Measurements from ENCODE around the gene GPR137. TPM values are rescaled to one million over a fixed set of nuclear protein-coding genes. Genes with fewer than 3 reads are reported as not detected.

GPR137 gene
- total and polyA plus RNA-seq, 10 of the 15 experiments (the other 5 are each of a cell fraction or from before 2014, with no cell fraction given): 0.37 to 29.2 (median 13.8) TPM

GRCh38 chr11:64240435-64241240 lies 45.0 kb upstream of the GPR137 start, which contains the start of gene FKBP2 (continued):
- TF ChIP-seq, protein P1, sequence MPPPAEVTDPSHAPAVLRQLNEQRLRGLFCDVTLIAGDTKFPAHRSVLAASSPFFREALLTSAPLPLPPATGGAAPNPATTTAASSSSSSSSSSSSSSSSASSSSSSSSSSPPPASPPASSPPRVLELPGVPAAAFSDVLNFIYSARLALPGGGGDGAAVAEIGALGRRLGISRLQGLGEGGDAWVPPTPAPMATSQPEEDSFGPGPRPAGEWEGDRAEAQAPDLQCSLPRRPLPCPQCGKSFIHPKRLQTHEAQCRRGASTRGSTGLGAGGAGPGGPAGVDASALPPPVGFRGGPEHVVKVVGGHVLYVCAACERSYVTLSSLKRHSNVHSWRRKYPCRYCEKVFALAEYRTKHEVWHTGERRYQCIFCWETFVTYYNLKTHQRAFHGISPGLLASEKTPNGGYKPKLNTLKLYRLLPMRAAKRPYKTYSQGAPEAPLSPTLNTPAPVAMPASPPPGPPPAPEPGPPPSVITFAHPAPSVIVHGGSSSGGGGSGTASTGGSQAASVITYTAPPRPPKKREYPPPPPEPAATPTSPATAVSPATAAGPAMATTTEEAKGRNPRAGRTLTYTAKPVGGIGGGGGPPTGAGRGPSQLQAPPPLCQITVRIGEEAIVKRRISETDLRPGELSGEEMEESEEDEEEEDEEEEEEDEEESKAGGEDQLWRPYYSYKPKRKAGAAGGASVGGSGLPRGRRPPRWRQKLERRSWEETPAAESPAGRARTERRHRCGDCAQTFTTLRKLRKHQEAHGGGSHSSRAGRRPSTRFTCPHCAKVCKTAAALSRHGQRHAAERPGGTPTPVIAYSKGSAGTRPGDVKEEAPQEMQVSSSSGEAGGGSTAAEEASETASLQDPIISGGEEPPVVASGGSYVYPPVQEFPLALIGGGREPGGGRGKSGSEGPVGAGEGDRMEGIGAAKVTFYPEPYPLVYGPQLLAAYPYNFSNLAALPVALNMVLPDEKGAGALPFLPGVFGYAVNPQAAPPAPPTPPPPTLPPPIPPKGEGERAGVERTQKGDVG (CRISPR knock-in tag; IDR thresholded peaks at IDR 0.05): no peak
- peak; percentile 43 for TF ChIP-seq TBL1XR1 (IDR thresholded peaks at IDR 0.05; ENCODE audit: low read depth, low read length)
- TF ChIP-seq, protein P2, sequence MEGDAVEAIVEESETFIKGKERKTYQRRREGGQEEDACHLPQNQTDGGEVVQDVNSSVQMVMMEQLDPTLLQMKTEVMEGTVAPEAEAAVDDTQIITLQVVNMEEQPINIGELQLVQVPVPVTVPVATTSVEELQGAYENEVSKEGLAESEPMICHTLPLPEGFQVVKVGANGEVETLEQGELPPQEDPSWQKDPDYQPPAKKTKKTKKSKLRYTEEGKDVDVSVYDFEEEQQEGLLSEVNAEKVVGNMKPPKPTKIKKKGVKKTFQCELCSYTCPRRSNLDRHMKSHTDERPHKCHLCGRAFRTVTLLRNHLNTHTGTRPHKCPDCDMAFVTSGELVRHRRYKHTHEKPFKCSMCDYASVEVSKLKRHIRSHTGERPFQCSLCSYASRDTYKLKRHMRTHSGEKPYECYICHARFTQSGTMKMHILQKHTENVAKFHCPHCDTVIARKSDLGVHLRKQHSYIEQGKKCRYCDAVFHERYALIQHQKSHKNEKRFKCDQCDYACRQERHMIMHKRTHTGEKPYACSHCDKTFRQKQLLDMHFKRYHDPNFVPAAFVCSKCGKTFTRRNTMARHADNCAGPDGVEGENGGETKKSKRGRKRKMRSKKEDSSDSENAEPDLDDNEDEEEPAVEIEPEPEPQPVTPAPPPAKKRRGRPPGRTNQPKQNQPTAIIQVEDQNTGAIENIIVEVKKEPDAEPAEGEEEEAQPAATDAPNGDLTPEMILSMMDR (IDR thresholded peaks at IDR 0.05 in 2 of 3, conservative IDR thresholded peaks at IDR 0.05 in 1 of 3; ENCODE audit: control insufficient read depth in 2 of 3, extremely low read depth in 1 of 3, insufficient read depth in 1 of 3, low read depth in 3 of 3, low read length in 3 of 3): no peak
- TF ChIP-seq RCOR1 (conservative IDR thresholded peaks at IDR 0.05; ENCODE audit: low read depth, low read length): no peak
- TF ChIP-seq, protein P3, sequence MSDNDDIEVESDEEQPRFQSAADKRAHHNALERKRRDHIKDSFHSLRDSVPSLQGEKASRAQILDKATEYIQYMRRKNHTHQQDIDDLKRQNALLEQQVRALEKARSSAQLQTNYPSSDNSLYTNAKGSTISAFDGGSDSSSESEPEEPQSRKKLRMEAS (IDR thresholded peaks at IDR 0.05; ENCODE audit: low read depth, low read length): no peak; the same call in 1 of the 2 replicates
- TF ChIP-seq, protein P4, sequence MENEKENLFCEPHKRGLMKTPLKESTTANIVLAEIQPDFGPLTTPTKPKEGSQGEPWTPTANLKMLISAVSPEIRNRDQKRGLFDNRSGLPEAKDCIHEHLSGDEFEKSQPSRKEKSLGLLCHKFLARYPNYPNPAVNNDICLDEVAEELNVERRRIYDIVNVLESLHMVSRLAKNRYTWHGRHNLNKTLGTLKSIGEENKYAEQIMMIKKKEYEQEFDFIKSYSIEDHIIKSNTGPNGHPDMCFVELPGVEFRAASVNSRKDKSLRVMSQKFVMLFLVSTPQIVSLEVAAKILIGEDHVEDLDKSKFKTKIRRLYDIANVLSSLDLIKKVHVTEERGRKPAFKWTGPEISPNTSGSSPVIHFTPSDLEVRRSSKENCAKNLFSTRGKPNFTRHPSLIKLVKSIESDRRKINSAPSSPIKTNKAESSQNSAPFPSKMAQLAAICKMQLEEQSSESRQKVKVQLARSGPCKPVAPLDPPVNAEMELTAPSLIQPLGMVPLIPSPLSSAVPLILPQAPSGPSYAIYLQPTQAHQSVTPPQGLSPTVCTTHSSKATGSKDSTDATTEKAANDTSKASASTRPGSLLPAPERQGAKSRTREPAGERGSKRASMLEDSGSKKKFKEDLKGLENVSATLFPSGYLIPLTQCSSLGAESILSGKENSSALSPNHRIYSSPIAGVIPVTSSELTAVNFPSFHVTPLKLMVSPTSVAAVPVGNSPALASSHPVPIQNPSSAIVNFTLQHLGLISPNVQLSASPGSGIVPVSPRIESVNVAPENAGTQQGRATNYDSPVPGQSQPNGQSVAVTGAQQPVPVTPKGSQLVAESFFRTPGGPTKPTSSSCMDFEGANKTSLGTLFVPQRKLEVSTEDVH (IDR thresholded peaks at IDR 0.05; ENCODE audit: low read depth, partially characterized antibody): no peak
- peak; percentile 89 for TF ChIP-seq SMAD5 (IDR thresholded peaks at IDR 0.05; ENCODE audit: low read depth)
- TF ChIP-seq GABPA (IDR thresholded peaks at IDR 0.05; ENCODE audit: low read depth): no peak
- TF ChIP-seq ZBTB11 (CRISPR knock-in tag; IDR thresholded peaks at IDR 0.05): no peak
- TF ChIP-seq ZNF687 (IDR thresholded peaks at IDR 0.05): peak; percentile 90
- TF ChIP-seq HDAC2 (IDR thresholded peaks at IDR 0.05): no peak
